ENCODE data around the gene TOLLIP.
A peak's percentile ranks its signal among the peaks of the same experiment; 100 is the strongest.
"Not testable (repeated sequence)": the region's sequence is repeated elsewhere in the genome, so short reads cannot be mapped to it uniquely, and the experiment has no call there.

Gene TOLLIP

DNA sequence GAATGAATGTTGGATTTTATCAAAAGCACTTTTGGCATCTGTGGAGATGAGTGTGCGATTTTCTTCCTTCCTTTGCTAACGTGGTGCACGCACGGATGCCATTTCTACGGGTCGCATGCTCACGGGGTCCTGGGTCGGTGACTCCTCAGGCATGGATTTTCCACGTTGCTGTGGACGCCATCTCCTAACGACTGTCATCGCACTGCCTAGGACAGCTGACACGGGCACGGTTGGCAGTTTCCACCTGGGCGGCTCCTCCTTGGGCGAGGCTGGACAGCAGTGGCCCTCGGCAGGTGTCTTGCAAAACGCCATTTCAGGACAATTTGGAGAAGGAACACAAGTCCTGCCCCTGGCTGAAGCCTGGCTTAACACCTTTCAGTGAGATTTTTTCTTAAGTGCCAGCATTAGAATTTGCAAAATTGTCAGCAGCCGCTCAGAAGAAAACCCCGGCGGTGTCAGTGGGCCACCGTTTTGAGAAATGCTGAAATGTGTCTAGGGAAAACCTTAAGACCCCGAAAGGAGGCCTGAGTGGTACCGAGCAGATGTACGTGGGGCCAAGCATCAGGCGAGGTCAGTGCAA, 34.7 kb upstream of the TOLLIP start:
- DNase-seq (ENCODE audit: low read depth), result no peak
- TF ChIP-seq MYC (IDR thresholded peaks at IDR 0.05; ENCODE audit: low read depth, low read length) (no peak), POLR2A (IDR thresholded peaks at IDR 0.05; ENCODE audit: extremely low read depth, insufficient read length) (no peak)
- TF ChIP-seq, protein P1, sequence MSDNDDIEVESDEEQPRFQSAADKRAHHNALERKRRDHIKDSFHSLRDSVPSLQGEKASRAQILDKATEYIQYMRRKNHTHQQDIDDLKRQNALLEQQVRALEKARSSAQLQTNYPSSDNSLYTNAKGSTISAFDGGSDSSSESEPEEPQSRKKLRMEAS (IDR thresholded peaks at IDR 0.05; ENCODE audit: low read depth, low read length), result no peak
- TF ChIP-seq, protein P2, sequence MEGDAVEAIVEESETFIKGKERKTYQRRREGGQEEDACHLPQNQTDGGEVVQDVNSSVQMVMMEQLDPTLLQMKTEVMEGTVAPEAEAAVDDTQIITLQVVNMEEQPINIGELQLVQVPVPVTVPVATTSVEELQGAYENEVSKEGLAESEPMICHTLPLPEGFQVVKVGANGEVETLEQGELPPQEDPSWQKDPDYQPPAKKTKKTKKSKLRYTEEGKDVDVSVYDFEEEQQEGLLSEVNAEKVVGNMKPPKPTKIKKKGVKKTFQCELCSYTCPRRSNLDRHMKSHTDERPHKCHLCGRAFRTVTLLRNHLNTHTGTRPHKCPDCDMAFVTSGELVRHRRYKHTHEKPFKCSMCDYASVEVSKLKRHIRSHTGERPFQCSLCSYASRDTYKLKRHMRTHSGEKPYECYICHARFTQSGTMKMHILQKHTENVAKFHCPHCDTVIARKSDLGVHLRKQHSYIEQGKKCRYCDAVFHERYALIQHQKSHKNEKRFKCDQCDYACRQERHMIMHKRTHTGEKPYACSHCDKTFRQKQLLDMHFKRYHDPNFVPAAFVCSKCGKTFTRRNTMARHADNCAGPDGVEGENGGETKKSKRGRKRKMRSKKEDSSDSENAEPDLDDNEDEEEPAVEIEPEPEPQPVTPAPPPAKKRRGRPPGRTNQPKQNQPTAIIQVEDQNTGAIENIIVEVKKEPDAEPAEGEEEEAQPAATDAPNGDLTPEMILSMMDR (IDR thresholded peaks at IDR 0.05; ENCODE audit: low read depth, low read length), result no peak

DNA sequence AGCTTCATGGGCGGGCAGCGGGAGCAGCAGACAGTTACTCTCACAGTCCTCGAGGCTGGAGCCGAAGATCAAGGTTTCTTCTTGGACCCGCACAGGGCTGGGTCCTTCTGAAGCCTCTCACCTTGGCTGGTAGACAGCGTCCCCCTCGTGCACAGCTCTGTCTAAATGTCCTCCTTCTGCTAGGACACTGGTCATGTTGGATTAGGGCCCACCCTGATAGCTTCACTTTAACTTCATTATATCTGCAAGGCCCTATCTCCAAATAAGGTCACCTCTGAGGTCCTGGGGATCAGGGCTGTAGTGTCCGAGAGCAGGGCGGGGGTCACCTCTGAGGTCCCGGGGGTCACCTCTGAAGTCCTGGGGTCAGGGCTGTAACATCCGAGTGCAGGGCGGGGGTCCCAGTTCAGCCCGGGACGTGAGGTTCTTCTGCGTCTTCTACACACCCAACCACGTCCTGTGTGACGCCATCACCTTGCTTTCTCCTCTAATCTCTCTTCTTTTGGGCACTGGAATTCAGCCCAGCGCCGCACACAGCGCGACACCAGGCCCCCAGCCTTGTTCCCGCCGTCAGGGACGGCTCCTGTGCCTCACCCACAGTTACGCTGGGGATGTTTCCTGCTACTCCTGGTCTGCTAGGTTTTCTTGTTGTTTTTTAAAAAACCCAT, 34.1 kb upstream of the TOLLIP start:
- no peak overlapping the region for H3K4me3 ChIP-seq (ENCODE audit: low read depth, low read length)
- no peak for TF ChIP-seq POLR2A (IDR thresholded peaks at IDR 0.05; ENCODE audit: extremely low read depth, insufficient read length)
- no peak for TF ChIP-seq MYC (IDR thresholded peaks at IDR 0.05; ENCODE audit: low read depth, low read length)
- TF ChIP-seq, protein P2 (IDR thresholded peaks at IDR 0.05; ENCODE audit: low read depth, low read length), result no peak
- TF ChIP-seq, protein P1 (IDR thresholded peaks at IDR 0.05; ENCODE audit: low read depth, low read length), result no peak

More for the DNA sequence above, 34.7 kb upstream of the TOLLIP start:
- no peak overlapping the region for H3K4me3 ChIP-seq (ENCODE audit: low read depth, low read length)

DNA sequence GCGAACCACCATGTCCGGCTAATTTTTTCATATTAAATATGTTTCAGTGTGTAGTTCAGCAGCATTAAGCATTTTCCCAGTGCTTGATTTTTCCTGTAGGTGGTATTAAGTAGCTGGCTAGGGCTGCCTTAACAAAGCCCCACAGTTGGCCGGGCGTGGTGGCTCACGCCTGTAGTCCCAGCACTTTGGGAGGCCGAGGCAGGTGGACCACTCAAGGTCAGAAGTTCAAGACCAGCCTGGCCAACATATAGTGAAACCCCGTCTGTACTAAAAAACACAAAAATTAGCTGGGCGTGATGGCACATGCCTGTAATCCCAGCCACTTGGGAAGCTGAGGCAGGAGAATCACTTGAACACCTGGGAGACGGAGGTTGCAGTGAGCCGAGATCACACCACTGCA, 33.5 kb upstream of the TOLLIP start:
- TF ChIP-seq, protein P1 (IDR thresholded peaks at IDR 0.05; ENCODE audit: low read depth, low read length), result no peak
- no peak for TF ChIP-seq MYC (IDR thresholded peaks at IDR 0.05; ENCODE audit: low read depth, low read length)
- no peak for TF ChIP-seq POLR2A (IDR thresholded peaks at IDR 0.05; ENCODE audit: extremely low read depth, insufficient read length)
- TF ChIP-seq, protein P2 (IDR thresholded peaks at IDR 0.05; ENCODE audit: low read depth, low read length), result no peak
- H3K4me3 ChIP-seq (ENCODE audit: low read depth, low read length), result no peak overlapping the region
- no peak for DNase-seq (ENCODE audit: low read depth)

More for the DNA sequence above, 34.1 kb upstream of the TOLLIP start:
- no peak for DNase-seq (ENCODE audit: low read depth)

DNA sequence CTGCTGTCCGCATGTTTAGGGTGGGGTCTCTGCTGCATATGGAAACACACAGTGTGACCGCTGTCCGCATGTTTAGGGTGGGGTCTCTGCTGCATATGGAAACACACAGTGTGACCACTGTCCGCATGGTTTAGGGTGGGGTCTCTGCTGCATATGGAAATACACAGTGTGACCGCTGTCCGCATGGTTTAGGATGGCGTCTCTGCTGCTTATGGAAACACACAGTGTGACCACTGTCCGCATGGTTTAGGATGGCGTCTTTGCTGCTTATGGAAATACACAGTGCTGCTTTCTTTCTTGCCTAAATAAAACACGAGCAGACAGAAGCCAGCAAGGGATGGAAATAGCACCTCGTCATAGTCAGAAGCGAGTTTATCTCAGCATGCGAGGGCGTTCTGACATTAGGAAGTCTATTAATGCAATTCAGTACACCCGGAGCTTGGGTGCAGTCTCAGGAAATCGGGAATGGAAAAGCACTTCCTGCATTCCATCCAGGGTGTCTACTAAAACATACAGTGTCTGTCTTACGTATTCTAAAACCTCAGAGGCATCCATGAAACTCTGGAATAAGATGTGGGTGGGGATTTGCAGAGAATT, 32.6 kb upstream of the TOLLIP start:
- no peak for TF ChIP-seq MYC (IDR thresholded peaks at IDR 0.05; ENCODE audit: low read depth, low read length)
- TF ChIP-seq, protein P2 (IDR thresholded peaks at IDR 0.05; ENCODE audit: low read depth, low read length), result no peak
- TF ChIP-seq, protein P1 (IDR thresholded peaks at IDR 0.05; ENCODE audit: low read depth, low read length), result no peak
- no peak for TF ChIP-seq POLR2A (IDR thresholded peaks at IDR 0.05; ENCODE audit: extremely low read depth, insufficient read length)
- DNase-seq (ENCODE audit: low read depth), result peak; percentile 37
- H3K4me3 ChIP-seq (ENCODE audit: low read depth, low read length), result no peak overlapping the region

DNA sequence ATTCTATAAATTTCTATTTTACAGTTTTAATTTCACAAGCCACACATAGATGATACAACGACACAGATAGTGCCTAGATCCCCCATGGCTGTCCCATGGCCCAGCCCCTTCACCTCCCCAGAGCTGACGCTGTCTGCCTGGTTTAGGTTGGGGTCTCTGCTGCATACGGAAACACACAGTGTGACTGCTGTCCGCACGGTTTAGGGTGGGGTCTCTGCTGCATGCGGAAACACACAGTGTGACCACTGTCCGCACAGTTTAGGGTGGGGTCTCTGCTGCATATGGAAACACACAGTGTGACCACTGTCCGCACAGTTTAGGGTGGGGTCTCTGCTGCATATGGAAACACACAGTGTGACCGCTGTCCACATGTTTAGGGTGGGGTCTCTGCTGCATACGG, 31.8 kb upstream of the TOLLIP start:
- DNase-seq (ENCODE audit: low read depth); H3K4me3 ChIP-seq (ENCODE audit: low read depth, low read length): not testable (repeated sequence)

DNA sequence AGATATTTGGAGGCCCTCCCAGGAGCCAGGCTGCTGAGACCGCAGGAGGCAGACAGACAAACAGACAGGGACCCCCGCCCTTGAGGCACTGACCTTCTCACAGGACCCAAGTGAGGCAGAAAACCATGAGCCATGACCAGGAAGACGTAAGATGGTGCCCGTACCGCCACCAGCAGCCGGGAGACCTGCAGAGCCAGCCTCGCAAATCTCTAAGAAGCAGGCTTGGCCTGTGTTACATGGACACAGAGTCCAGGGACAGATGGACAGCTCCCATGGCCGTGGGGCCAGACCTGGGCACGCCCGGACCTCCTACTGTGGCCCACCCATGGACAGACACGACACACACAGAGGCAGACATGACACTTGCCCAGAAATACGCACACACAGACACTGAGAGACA, 30.7 kb upstream of the TOLLIP start:
- TF ChIP-seq, protein P2 (IDR thresholded peaks at IDR 0.05; ENCODE audit: low read depth, low read length), result no peak
- TF ChIP-seq POLR2A (IDR thresholded peaks at IDR 0.05; ENCODE audit: extremely low read depth, insufficient read length) (no peak), MYC (IDR thresholded peaks at IDR 0.05; ENCODE audit: low read depth, low read length) (no peak)
- TF ChIP-seq, protein P1 (IDR thresholded peaks at IDR 0.05; ENCODE audit: low read depth, low read length), result no peak
- no peak for DNase-seq (ENCODE audit: low read depth)
- H3K4me3 ChIP-seq (ENCODE audit: low read depth, low read length), result no peak overlapping the region
